B cell (primary cell): ENCODE results near the gene SEC24C. TPM values are rescaled to one million over a fixed set of nuclear protein-coding genes. Genes with fewer than 3 reads are reported as not detected.

Source experiments
- ATAC-seq: fragments of 200-7000 bp; cut with Tn5 transposase; one replicate; pipeline ENCODE4 v1.10.0; 2021; ENCODE audit warnings: low read depth, mild to moderate bottlenecking, moderate number of reproducible peaks, moderate library complexity
- CTCF ChIA-PET: fragments of 350-600 bp; sonication (Branson Sonifier 250); formaldehyde crosslinking; loops from one replicate; lab custom pipeline; 2021; ENCODE audit warnings: antibody characterized with exemption, inconsistent platforms; lab: Charles Lee
- POLR2A ChIA-PET: fragments of 350-600 bp; sonication (Branson Sonifier 250); formaldehyde crosslinking; loops from one replicate; lab custom pipeline; 2021; ENCODE audit warnings: antibody characterized with exemption; lab: Charles Lee
- DNase-seq: peaks from one replicate; pipeline ENCODE4 v3.0.0; 2013
- H2AFZ ChIP-seq: 2 replicates; pipeline ENCODE4 v1.6.1; 2012; ENCODE audit warnings: mild to moderate bottlenecking, low read depth, low read length; ENCODE audit not compliant: insufficient read depth, poor library complexity, severe bottlenecking
- H3K27ac ChIP-seq, 2 donors: 1 replicate in 1 of 2; 2 replicates in 1 of 2; pipeline ENCODE4 v1.5.1; 2012 to 2013; ENCODE audit warnings: low read length in 2 of 2, mild to moderate bottlenecking in 2 of 2, moderate library complexity in 1 of 2
- H3K27me3 ChIP-seq, 4 experiments: fragments of 200-600 bp in 1 of 4; sonication (generic) in 1 of 4; replicated peaks in 1 of 4; 1 replicate in 2 of 4; 2 replicates in 2 of 4; pipeline versions ENCODE4 v1.6.1 to v1.7.0; 2013 to 2016; ENCODE audit warnings: low read length in 3 of 4, mild to moderate bottlenecking in 2 of 4, mixed read lengths in 1 of 4, moderate library complexity in 1 of 4; ENCODE audit not compliant: insufficient read depth in 4 of 4, control insufficient read depth in 3 of 4; ENCODE audit errors: control extremely low read depth in 1 of 4
- H3K36me3 ChIP-seq, 2 experiments: replicated peaks in 1 of 2; 1 replicate in 1 of 2; 2 replicates in 1 of 2; pipeline versions ENCODE4 v1.6.1 to v1.7.1; 2013; ENCODE audit warnings: low read length in 1 of 2; ENCODE audit not compliant: insufficient read depth in 2 of 2, control insufficient read depth in 1 of 2; ENCODE audit errors: control extremely low read depth in 1 of 2, extremely low read depth in 1 of 2
- H3K4me1 ChIP-seq, 2 donors: fragments of 200-600 bp in 1 of 2; sonication (generic) in 1 of 2; 1 replicate in 1 of 2; 2 replicates in 1 of 2; pipeline versions ENCODE4 v1.5.1 to v1.6.1; 2013 to 2017; ENCODE audit warnings: low read length in 2 of 2; ENCODE audit not compliant: control insufficient read depth in 2 of 2, insufficient read depth in 2 of 2
- H3K4me2 ChIP-seq: replicated peaks from 2 replicates; pipeline ENCODE3; 2012; ENCODE audit warnings: mild to moderate bottlenecking, low read depth, low read length; ENCODE audit not compliant: poor library complexity, severe bottlenecking
- H3K4me3 ChIP-seq, 5 experiments: fragments of 200-600 bp in 1 of 5; sonication (generic) in 1 of 5; 1 replicate in 3 of 5; 2 replicates in 2 of 5; pipeline versions ENCODE4 v1.5.1 to v1.7.0; 2011 to 2016; ENCODE audit warnings: low read length in 4 of 5, mild to moderate bottlenecking in 4 of 5, low read depth in 2 of 5, control low read depth in 1 of 5, moderate library complexity in 1 of 5; ENCODE audit not compliant: insufficient read depth in 1 of 5; ENCODE audit errors: control extremely low read depth in 1 of 5, extremely low read depth in 1 of 5
- H3K79me2 ChIP-seq: fragments of 200-600 bp; sonication (generic); one replicate; pipeline ENCODE4 v1.6.0; 2016; ENCODE audit warnings: low read length; ENCODE audit not compliant: control insufficient read depth, insufficient read depth
- H3K9ac ChIP-seq: fragments of 200-600 bp; sonication (generic); 2 replicates; pipeline ENCODE4 v1.6.1; 2017; ENCODE audit warnings: mild to moderate bottlenecking, low read length, moderate library complexity
- H3K9me3 ChIP-seq, 3 donors: one replicate each; pipeline versions ENCODE4 v1.6.1 to v1.7.1; 2013; ENCODE audit warnings: low read length in 2 of 3; ENCODE audit not compliant: control insufficient read depth in 2 of 3, insufficient read depth in 1 of 3; ENCODE audit errors: control extremely low read depth in 1 of 3
- H4K20me1 ChIP-seq: 2 replicates; pipeline ENCODE4 v1.6.0; 2012; ENCODE audit warnings: mild to moderate bottlenecking, low read length; ENCODE audit not compliant: insufficient read depth, control insufficient read depth, poor library complexity, severe bottlenecking
- H3K27ac Mint-ChIP-seq: one replicate; pipeline ENCODE4 v1.8.0; 2021; ENCODE audit warnings: mixed read lengths
- H3K27me3 Mint-ChIP-seq: one replicate; pipeline ENCODE4 v1.8.0; 2021; ENCODE audit warnings: mixed read lengths
- H3K4me1 Mint-ChIP-seq: one replicate; pipeline ENCODE4 v1.8.0; 2021; ENCODE audit warnings: mixed read lengths
- H3K4me3 Mint-ChIP-seq: one replicate; pipeline ENCODE4 v1.8.0; 2021; ENCODE audit warnings: mixed read lengths
- H3K9me3 Mint-ChIP-seq: one replicate; pipeline ENCODE4 v1.8.0; 2022; ENCODE audit warnings: mixed read lengths; ENCODE audit not compliant: insufficient read depth
- EZH2 ChIP-seq: IDR thresholded peaks from 2 replicates; pipeline ENCODE4 v1.6.1; 2012; ENCODE audit warnings: borderline replicate concordance, low read depth, mild to moderate bottlenecking, moderate library complexity, low read length; ENCODE audit not compliant: insufficient read depth, poor library complexity, severe bottlenecking
- WGBS: methylation state at CpG from one replicate; pipeline ENCODE4 v1.1.5; 2013; ENCODE audit warnings: missing lambda C conversion rate; ENCODE audit not compliant: insufficient coverage; 5-methylcytosine and 5-hydroxymethylcytosine counted together
- intact Hi-C: fragments of 100-400 bp; cut with micrococcal nuclease; formaldehyde crosslinking; loops from one replicate; pipeline ENCODE4 v1.10.0; 2022
- polyA plus RNA-seq: library from polyadenylated mRNA; depleted of rRNA; stranded (reverse); fragments of >200 nt; gene quantifications from 2 replicates; pipeline ENCODE4 v1.2.3, GENCODE V29; 2012
- total RNA-seq, 2 donors: library from RNA; stranded (reverse); fragments of 120-200 nt in 1 of 2; gene quantifications; 1 replicate in 1 of 2; 2 replicates in 1 of 2; pipeline versions ENCODE4 v1.2.3 to v1.2.4, GENCODE V29; 2013 to 2022
- TF ChIP-seq, protein P1 (sequence below): fragments of 200-600 bp; IDR thresholded peaks from one replicate; pipeline ENCODE4 v1.8.0; 2022; ENCODE audit warnings: antibody characterized with exemption, mild to moderate bottlenecking

Gene SEC24C
- total and polyA plus RNA-seq, 2 donors (not counting 1 experiment from before 2014, with no cell fraction given) = 60.2 to 78.7 TPM

DNA sequence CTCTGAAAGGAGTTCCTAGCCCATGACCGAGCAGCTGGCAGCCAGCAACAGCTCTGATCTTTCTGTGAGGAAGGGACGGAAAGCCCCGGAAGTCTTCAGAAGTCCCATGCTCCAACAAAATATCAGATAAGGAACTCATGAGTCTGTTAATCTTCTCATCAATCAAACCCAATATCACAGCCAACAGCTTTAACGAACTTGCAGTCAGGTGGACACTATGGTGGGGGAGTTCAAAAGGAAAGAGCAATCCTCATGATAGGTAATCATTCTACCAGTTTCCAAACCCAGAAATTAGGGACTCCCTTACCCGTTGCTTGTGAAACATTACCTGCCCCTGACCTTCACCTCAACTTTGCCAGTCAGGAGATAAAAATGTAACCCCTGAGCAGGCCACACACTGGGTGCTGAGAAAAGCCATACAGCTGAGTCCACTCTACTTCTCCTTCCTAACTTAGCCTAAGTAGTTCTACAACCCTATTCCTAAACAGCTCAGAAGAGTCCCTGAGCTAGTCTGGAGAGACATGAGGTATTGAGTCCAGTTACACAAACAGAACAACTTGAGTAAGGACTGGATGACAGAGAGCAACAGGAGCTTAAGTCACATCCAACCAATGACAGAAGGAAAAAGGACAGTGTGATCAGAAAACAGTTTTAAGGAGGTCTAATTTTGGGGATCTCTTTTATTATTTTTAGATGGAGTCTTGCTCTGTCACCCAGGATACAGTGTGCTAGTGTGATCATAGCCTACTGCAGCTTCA, 65.1 kb downstream of the SEC24C start:
- intact Hi-C loops = no loop called here
- H3K4me3 Mint-ChIP-seq = peak overlapping the region; percentile 88
- H3K27ac Mint-ChIP-seq = peak overlapping the region; percentile 66
- no peaks in the 10 kb centered on the region for H3K27me3 ChIP-seq
- H3K9me3 ChIP-seq = no peaks in the 10 kb centered on the region
- no peak overlapping the region for H3K4me3 ChIP-seq
- peaks cover 33% of the 10 kb centered on the region for H3K4me1 Mint-ChIP-seq
- peaks cover 33% of the 10 kb centered on the region for H4K20me1 ChIP-seq
- peaks cover 5 to 31% of the 10 kb centered on the region in 2 donors for H3K4me1 ChIP-seq
- no peak for TF ChIP-seq EZH2
- TF ChIP-seq, protein P1, sequence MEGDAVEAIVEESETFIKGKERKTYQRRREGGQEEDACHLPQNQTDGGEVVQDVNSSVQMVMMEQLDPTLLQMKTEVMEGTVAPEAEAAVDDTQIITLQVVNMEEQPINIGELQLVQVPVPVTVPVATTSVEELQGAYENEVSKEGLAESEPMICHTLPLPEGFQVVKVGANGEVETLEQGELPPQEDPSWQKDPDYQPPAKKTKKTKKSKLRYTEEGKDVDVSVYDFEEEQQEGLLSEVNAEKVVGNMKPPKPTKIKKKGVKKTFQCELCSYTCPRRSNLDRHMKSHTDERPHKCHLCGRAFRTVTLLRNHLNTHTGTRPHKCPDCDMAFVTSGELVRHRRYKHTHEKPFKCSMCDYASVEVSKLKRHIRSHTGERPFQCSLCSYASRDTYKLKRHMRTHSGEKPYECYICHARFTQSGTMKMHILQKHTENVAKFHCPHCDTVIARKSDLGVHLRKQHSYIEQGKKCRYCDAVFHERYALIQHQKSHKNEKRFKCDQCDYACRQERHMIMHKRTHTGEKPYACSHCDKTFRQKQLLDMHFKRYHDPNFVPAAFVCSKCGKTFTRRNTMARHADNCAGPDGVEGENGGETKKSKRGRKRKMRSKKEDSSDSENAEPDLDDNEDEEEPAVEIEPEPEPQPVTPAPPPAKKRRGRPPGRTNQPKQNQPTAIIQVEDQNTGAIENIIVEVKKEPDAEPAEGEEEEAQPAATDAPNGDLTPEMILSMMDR = no peak
- no peak overlapping the region for H3K9ac ChIP-seq
- no peaks in the 10 kb centered on the region for H3K9me3 Mint-ChIP-seq
- no peak overlapping the region for H3K4me2 ChIP-seq
- CTCF ChIA-PET = interaction anchor here (0.7 to 2.6 kb wide), 5 partner anchors 18 to 70 kb away, joined by 3 to 13 read pairs (median 5); partner anchors contain the start of gene ZSWIM8
- H2AFZ ChIP-seq = no peak overlapping the region
- H3K36me3 ChIP-seq = peaks cover 0 to 41% of the 10 kb centered on the region in 2 experiments
- POLR2A ChIA-PET = interaction anchor here (0.7 to 2.0 kb wide), 4 partner anchors 21 to 314 kb away, joined by 3 to 6 read pairs (median 4); partner anchors contain the start of gene PPP3CB
- 70% methylated on average over 2 of the region's 5 CpGs for WGBS
- H3K79me2 ChIP-seq = peaks cover 49% of the 10 kb centered on the region
- no peak overlapping the region for H3K27ac ChIP-seq
- ATAC-seq = no peak
- no peak for DNase-seq
- no peaks in the 10 kb centered on the region for H3K27me3 Mint-ChIP-seq

DNA sequence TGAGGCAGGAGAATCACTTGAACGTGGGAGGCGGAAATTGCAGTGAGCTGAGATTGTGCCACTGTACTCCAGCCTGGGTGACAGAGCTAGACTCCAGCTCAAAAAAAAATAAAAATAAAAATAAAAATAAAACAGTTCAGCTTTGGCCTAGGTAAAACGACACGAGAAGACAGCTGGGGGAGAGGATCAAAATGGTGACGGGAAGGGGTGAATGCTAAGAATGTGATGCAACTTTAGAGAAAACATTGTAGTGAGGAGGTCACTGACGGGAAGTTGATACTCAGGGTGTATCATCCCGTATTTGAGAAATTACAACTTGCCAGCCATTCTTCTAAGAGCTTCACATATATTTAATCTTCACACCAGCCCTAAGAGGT, 66.2 kb downstream of the SEC24C start:
- no peak for DNase-seq
- no peaks in the 10 kb centered on the region for H3K9me3 Mint-ChIP-seq
- H3K27ac Mint-ChIP-seq = peak overlapping the region; percentile 91
- peak overlapping the region in 1 of 2 donors; percentile 94 for H3K27ac ChIP-seq
- H2AFZ ChIP-seq = peak overlapping the region; percentile 83
- WGBS = 92% methylated on average over 5 of the region's 7 CpGs
- H3K4me1 ChIP-seq = peaks cover 4 to 26% of the 10 kb centered on the region in 2 donors
- ChIA-PET CTCF (interaction anchor here (1.2 to 2.6 kb wide), 5 partner anchors 25 to 69 kb away, joined by 3 to 13 read pairs (median 5); partner anchors contain the start of genes CAMK2G and ZSWIM8), POLR2A (interaction anchor here (0.8 to 2.0 kb wide), 3 partner anchors 11 to 315 kb away, joined by 3 to 6 read pairs (median 6); partner anchors contain the start of gene PPP3CB)
- peak overlapping the region; percentile 58 to 83 (median 76) for H3K4me3 ChIP-seq
- peaks cover 0 to 38% of the 10 kb centered on the region in 2 experiments for H3K36me3 ChIP-seq
- intact Hi-C loops = loop anchor here (5.0 kb wide), 1 partner anchor 37 kb away; no protein-coding TSS in a partner anchor
- ATAC-seq = no peak
- H3K27me3 ChIP-seq = no peaks in the 10 kb centered on the region
- peaks cover 49% of the 10 kb centered on the region for H3K79me2 ChIP-seq
- H3K4me3 Mint-ChIP-seq = peak overlapping the region; percentile 88
- no peaks in the 10 kb centered on the region for H3K27me3 Mint-ChIP-seq
- H3K9me3 ChIP-seq = no peaks in the 10 kb centered on the region
- peaks cover 32% of the 10 kb centered on the region for H4K20me1 ChIP-seq
- H3K9ac ChIP-seq = peak overlapping the region; percentile 94
- peak overlapping the region; percentile 90 for H3K4me2 ChIP-seq
- TF ChIP-seq EZH2 = no peak
- TF ChIP-seq, protein P1 = no peak
- peaks cover 33% of the 10 kb centered on the region for H3K4me1 Mint-ChIP-seq
